SJSA1 (cell line): ENCODE results near the gene ODAD3. TPM values are rescaled to one million over a fixed set of nuclear protein-coding genes. Genes with fewer than 3 reads are reported as not detected.

Experiments used
- DNase-seq, 2 experiments: peaks; one replicate each; pipeline ENCODE4 v3.0.0-alpha.2; 2015 to 2020; ENCODE audit warnings: low spot score in 2 of 2, low read depth in 1 of 2
- H3K27ac ChIP-seq: fragments of 250-450 bp; sonication (Bioruptor Pico); 2 replicates; pipeline ENCODE4 v1.5.1; 2020; ENCODE audit warnings: mild to moderate bottlenecking, moderate library complexity
- H3K27me3 ChIP-seq: fragments of 250-450 bp; sonication (Bioruptor Pico); replicated peaks from 2 replicates; pipeline ENCODE4 v1.5.1; 2020; ENCODE audit warnings: mild to moderate bottlenecking, moderate library complexity
- H3K36me3 ChIP-seq: fragments of 250-450 bp; sonication (Bioruptor Pico); 2 replicates; pipeline ENCODE4 v1.5.1; 2020; ENCODE audit warnings: mild to moderate bottlenecking
- H3K4me1 ChIP-seq: fragments of 250-450 bp; sonication (Bioruptor Pico); replicated peaks from 2 replicates; pipeline ENCODE4 v1.6.1; 2021; ENCODE audit warnings: mild to moderate bottlenecking
- H3K4me3 ChIP-seq: fragments of 250-450 bp; sonication (Bioruptor Pico); 2 replicates; pipeline ENCODE4 v1.5.1; 2020; ENCODE audit warnings: mild to moderate bottlenecking
- H3K9me3 ChIP-seq: fragments of 250-450 bp; sonication (Bioruptor Pico); replicated peaks from 2 replicates; pipeline ENCODE4 v1.5.1; 2020; ENCODE audit warnings: mild to moderate bottlenecking
- total RNA-seq: library from RNA; depleted of rRNA; stranded (reverse); fragments of >200 nt; shearing (Covaris generic); gene quantifications from 2 replicates; pipeline ENCODE4 v1.2.3, GENCODE V29; 2014; rRNA removed

ODAD3 gene
- total RNA-seq, 1 experiment from 2014 or later = 0.24 TPM

DNA sequence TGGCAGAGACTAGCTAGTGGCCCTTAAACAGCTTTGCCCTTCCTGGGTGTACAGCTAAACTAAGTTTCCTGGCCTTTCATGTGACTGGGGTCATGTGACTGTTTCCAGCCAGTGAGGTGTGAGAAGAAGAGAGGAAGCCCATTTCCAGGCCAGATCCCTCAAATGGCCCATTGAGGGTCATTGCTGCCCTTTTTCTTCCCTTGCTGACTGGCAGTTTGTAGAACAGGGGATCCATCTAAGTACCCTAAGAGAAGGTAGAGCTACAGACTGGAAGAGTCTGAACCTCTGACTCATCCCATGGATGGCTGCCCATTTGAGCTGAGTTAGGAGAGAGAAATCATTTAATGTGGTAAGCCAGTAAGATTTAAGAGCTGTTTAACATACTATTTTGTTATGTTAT lies 57.7 kb downstream of the ODAD3 start:
- Histone ChIP-seq H3K36me3 (no peaks in the 10 kb centered on the region), H3K9me3 (no peaks in the 10 kb centered on the region), H3K4me3 (no peak overlapping the region), H3K27me3 (no peaks in the 10 kb centered on the region), H3K4me1 (peaks cover 50% of the 10 kb centered on the region), H3K27ac (no peak overlapping the region)
- DNase-seq = peak; percentile 62 to 66

DNA sequence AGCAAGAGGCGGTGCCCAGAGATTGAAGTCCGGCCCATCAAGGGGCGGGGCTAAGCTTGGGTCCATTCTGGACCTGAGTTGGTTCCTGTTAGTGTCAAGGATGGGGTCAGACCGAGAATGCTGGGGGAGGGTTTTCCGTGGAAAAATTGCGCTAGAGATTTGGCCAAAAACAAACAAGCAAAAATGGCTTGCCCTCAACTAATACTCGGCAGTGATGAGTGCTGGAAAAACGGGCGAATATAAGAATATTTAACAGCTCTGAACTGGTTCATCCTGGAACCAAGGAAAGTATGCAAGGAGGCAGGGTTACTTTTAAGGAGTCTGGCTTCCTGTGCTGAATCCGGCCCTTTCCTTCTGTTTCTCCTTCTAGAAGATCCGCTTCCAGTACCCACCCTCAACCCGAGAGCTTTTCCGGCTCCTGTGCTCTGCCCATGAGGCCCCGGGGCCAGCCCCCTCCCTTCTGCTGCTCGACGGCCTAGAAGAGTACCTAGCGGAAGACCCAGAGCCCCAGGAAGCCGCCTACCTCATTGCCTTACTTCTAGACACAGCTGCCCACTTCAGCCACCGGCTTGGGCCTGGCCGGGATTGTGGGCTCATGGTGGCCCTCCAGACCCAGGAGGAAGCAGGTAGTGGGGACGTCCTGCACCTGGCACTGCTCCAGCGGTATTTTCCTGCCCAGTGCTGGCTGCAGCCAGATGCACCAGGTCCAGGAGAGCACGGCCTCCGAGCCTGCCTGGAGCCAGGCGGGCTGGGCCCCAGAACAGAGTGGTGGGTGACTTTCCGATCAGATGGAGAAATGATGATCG lies 59.6 kb downstream of the ODAD3 start:
- Histone ChIP-seq H3K36me3 (no peaks in the 10 kb centered on the region), H3K4me1 (peaks cover 37% of the 10 kb centered on the region), H3K27me3 (no peaks in the 10 kb centered on the region), H3K4me3 (peak overlapping the region; percentile 55), H3K27ac (no peak overlapping the region), H3K9me3 (no peaks in the 10 kb centered on the region)
- DNase-seq = no peak

DNA sequence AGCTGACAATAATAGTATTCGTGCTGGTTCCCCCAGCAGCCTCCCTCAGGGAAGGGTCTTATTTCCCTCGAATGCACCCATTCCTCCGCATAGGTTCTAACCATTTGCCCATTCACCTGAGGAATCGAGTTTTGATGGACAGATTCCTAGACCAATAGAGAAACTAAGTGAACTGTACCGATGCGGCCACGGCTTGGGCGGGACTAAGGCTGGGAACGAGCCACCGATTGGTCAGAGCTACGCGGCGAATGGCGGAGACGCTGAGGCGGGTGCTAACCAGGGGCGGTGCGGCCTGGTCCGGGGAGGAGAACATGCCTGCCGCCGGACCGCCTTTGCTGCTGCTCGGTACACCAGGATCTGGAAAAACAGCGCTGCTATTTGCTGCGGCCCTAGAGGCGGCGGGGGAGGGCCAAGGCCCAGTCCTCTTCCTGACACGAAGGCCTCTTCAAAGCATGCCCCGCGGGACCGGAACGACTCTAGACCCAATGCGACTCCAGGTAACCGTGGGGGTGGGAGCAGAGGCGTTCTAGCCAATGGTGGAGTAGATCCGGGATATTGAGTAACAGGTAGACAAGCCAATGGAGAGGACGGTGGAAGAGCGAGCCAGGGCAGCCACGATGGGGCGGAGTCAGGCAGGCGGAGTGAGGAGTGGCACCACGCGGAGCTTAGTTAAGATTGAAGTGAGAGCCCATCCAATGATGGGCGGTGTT lies 60.3 kb downstream of the ODAD3 start, which contains the start of gene SWSAP1:
Gene SWSAP1, plus strand, starts transcription at position 234 of the 710 bp plus-strand sequence. Its CDS starts 15 bp downstream, at position 249.
- DNase-seq = peak; percentile 98 to 99
- H3K9me3 ChIP-seq = no peaks in the 10 kb centered on the region
- H3K4me3 ChIP-seq = peak within 1 kb of the TSS; percentile 55
- H3K4me1 ChIP-seq = peaks cover 34% of the 10 kb centered on the region
- H3K27ac ChIP-seq = peak within 1 kb of the TSS; percentile 64
- no peaks in the 10 kb centered on the region for H3K27me3 ChIP-seq
- no peaks in the 10 kb centered on the region for H3K36me3 ChIP-seq

DNA sequence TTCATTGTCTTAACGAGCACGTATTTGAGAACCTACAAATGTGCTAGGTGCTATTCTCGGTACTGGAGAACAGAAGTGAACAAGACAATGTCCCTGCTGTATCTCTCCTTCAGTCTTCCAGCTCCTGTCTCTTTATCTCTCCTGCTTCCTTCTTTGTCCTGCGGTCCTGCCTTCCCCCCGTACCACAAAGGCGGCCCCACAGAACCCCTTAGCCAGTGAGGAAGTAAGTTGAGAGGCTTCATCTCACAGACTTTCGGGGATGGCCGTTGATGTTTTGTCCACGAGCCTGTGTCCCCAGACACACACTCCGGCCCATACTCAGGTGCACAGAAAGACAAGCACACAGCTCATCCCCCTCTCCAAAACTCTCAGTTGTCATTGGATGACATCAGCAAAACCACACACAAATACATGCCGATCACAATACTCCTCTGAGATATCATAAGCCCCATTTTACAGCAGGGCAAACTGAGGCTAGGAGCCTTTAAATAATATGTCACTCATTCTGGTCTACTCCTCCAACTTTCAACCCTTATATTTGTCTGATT lies 61.0 kb downstream of the ODAD3 start:
- H3K4me1 ChIP-seq = peaks cover 32% of the 10 kb centered on the region
- H3K4me3 ChIP-seq = peak overlapping the region; percentile 55
- H3K9me3 ChIP-seq = no peaks in the 10 kb centered on the region
- no peaks in the 10 kb centered on the region for H3K27me3 ChIP-seq
- no peaks in the 10 kb centered on the region for H3K36me3 ChIP-seq
- H3K27ac ChIP-seq = no peak overlapping the region
- no peak for DNase-seq

DNA sequence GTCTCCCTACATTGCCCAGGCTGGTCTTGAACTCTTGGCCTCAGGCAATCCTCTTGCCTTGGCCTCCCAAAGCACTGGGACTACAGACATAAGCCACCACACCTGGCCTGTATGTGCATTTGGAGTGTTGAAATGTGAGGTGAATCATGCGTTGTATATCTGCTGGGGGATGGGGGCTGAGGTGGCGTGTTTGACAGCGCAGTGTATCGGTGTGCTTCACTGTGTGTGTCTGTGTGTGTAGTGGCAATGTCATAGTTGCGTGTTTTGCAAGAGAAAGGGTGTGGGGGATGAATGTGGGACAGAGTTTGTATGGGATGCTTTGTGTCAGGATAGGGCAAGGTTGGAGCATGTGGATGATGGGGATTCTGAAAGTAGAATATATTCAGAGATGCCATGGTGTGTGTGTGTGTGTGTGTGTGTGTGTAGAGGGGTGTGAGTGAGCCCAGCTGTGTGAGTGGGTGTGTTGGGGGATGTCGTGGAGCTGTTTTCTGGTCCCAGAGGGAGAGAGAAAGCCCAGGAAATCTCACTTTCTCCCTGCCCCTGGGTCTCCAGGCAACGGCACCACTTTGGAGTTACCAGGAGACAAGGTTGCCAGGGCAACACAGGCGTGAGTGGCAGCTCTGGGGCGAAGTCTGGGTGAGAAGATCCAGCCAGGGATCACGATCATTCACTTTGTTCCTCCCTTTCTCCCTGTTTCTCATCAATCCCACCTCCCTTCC lies 61.6 kb downstream of the ODAD3 start:
- H3K4me3 ChIP-seq = no peak overlapping the region
- peaks cover 26% of the 10 kb centered on the region for H3K4me1 ChIP-seq
- no peak for DNase-seq
- H3K9me3 ChIP-seq = no peaks in the 10 kb centered on the region
- H3K27me3 ChIP-seq = no peaks in the 10 kb centered on the region
- no peak overlapping the region for H3K27ac ChIP-seq
- H3K36me3 ChIP-seq = no peaks in the 10 kb centered on the region

DNA sequence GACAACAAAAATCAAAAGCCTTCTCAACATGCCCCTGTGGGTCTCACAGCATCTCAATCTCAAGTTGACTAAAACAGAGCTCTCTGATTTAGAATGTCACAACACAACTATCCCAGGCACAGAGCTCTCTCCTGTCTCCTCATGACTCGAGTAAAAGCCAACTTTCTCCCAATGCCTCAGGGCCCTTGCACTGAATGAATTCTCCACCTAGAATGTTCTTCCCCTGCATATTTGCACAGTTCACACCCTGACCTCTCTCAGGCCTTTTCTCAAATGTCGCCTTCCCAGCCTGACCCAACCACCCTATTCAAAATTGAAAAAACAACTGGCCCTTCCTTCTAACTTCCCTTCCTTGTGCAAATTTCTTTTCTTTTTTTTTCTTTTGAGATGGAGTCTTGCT lies 64.2 kb downstream of the ODAD3 start:
- H3K9me3 ChIP-seq = no peaks in the 10 kb centered on the region
- no peak overlapping the region for H3K27ac ChIP-seq
- DNase-seq = no peak
- no peaks in the 10 kb centered on the region for H3K36me3 ChIP-seq
- H3K27me3 ChIP-seq = no peaks in the 10 kb centered on the region
- H3K4me3 ChIP-seq = no peak overlapping the region
- peaks cover 11% of the 10 kb centered on the region for H3K4me1 ChIP-seq

Other genes starting within 250 kb of the ODAD3 start
- gene KANK2, start 237.6 kb downstream of the ODAD3 start, total RNA-seq = 278 and 472 TPM in 2 replicates
- 0.61 TPM in 1 of 2 replicates, not detected in the other for gene ANGPTL8, start 195.5 kb downstream of the ODAD3 start, total RNA-seq
- gene DOCK6, start 172.6 kb downstream of the ODAD3 start, total RNA-seq = 2.0 and 7.9 TPM in 2 replicates
- 0.50 TPM in 1 of 2 replicates, not detected in the other for gene TSPAN16, start 139.0 kb downstream of the ODAD3 start, total RNA-seq
- gene RAB3D, start 95.5 kb downstream of the ODAD3 start, total RNA-seq = 0.38 and 1.4 TPM in 2 replicates
- gene TMEM205, start 88.9 kb downstream of the ODAD3 start, total RNA-seq = 113 and 138 TPM in 2 replicates
- 5.1 and 7.3 TPM in 2 replicates for gene CCDC159, start 88.6 kb downstream of the ODAD3 start, total RNA-seq
- gene PLPPR2, start 79.7 kb downstream of the ODAD3 start, total RNA-seq = 22.3 and 22.5 TPM in 2 replicates
- gene SWSAP1, start 60.5 kb downstream of the ODAD3 start, total RNA-seq = 0.38 and 0.79 TPM in 2 replicates
- gene EPOR, start 50.8 kb downstream of the ODAD3 start, total RNA-seq = 2.6 and 4.5 TPM in 2 replicates
- 0.22 TPM in 1 of 2 replicates, not detected in the other for gene RGL3, start 15.8 kb downstream of the ODAD3 start, total RNA-seq
- 91.2 and 110 TPM in 2 replicates for gene PRKCSH, start 514 bp upstream of the ODAD3 start, total RNA-seq
- 1.3 TPM in 1 of 2 replicates, not detected in the other for gene ELAVL3, start 45.9 kb upstream of the ODAD3 start, total RNA-seq
- 2.3 and 4.8 TPM in 2 replicates for gene ZNF653, start 70.7 kb upstream of the ODAD3 start, total RNA-seq
- 29.5 and 60.6 TPM in 2 replicates for gene ECSIT, start 94.0 kb upstream of the ODAD3 start, total RNA-seq
- 73.5 and 93.9 TPM in 2 replicates for gene CNN1, start 103.7 kb upstream of the ODAD3 start, total RNA-seq
- 52.7 and 61.6 TPM in 2 replicates for gene ELOF1, start 124.1 kb upstream of the ODAD3 start, total RNA-seq
- not detected in 2 replicates for gene ACP5, start 142.5 kb upstream of the ODAD3 start, total RNA-seq
- gene ZNF627, start 162.4 kb upstream of the ODAD3 start, total RNA-seq = 14.6 and 14.7 TPM in 2 replicates